MM.1S (cell line): ENCODE measurements around the gene TNNC2.

ENCODE experiments used
- DNase-seq: peaks from one replicate; pipeline ENCODE4 v3.0.0-alpha.2; 2015
- H2AFZ ChIP-seq: fragments of 300-600 bp; sonication (generic); 2 replicates; pipeline ENCODE4 v1.6.0; 2016; ENCODE audit warnings: antibody characterized with exemption, low read length
- H3F3A ChIP-seq: fragments of 300-600 bp; sonication (generic); 2 replicates; pipeline ENCODE4 v1.6.1; 2016; ENCODE audit warnings: mild to moderate bottlenecking, antibody characterized with exemption, low read length, moderate library complexity, mixed read lengths; ENCODE audit not compliant: insufficient read depth
- H3K27ac ChIP-seq: fragments of 300-600 bp; sonication (generic); 2 replicates; pipeline ENCODE4 v1.5.1; 2016; ENCODE audit warnings: mild to moderate bottlenecking, low read length
- H3K27me3 ChIP-seq: fragments of 300-600 bp; sonication (generic); replicated peaks from 2 replicates; pipeline ENCODE4 v1.6.0; 2016; ENCODE audit warnings: low read length; ENCODE audit not compliant: insufficient read depth
- H3K36me3 ChIP-seq: fragments of 300-600 bp; sonication (generic); replicated peaks from 2 replicates; pipeline ENCODE4 v1.6.1; 2016; ENCODE audit warnings: mild to moderate bottlenecking, low read length, mixed read lengths; ENCODE audit not compliant: insufficient read depth
- H3K4me1 ChIP-seq: fragments of 300-600 bp; sonication (generic); 2 replicates; pipeline ENCODE4 v1.6.1; 2016; ENCODE audit warnings: low read length, mixed read lengths
- H3K4me2 ChIP-seq: fragments of 300-600 bp; sonication (generic); 2 replicates; pipeline ENCODE4 v1.6.0; 2016; ENCODE audit warnings: low read depth, low read length
- H3K4me3 ChIP-seq: fragments of 300-600 bp; sonication (generic); 2 replicates; pipeline ENCODE4 v1.5.1; 2016; ENCODE audit warnings: low read length, mixed read lengths
- H3K79me2 ChIP-seq: fragments of 300-600 bp; sonication (generic); 2 replicates; pipeline ENCODE4 v1.6.1; 2016; ENCODE audit warnings: mixed run types, low read length, mixed read lengths
- H3K9ac ChIP-seq: fragments of 300-600 bp; sonication (generic); 2 replicates; pipeline ENCODE4 v1.6.1; 2016; ENCODE audit warnings: low read length, mixed read lengths
- H3K9me2 ChIP-seq: fragments of 300-600 bp; sonication (generic); replicated peaks from 2 replicates; pipeline ENCODE4 v1.6.1; 2016; ENCODE audit warnings: mild to moderate bottlenecking, low read length, mixed read lengths; ENCODE audit not compliant: insufficient read depth
- H3K9me3 ChIP-seq: fragments of 300-600 bp; sonication (generic); replicated peaks from 2 replicates; pipeline ENCODE4 v1.6.1; 2016; ENCODE audit warnings: mild to moderate bottlenecking, low read length, mixed read lengths; ENCODE audit not compliant: insufficient read depth
- H4K20me1 ChIP-seq: fragments of 300-600 bp; sonication (generic); 2 replicates; pipeline ENCODE4 v1.6.1; 2016; ENCODE audit warnings: mild to moderate bottlenecking, low read length, moderate library complexity, mixed read lengths; ENCODE audit not compliant: insufficient read depth
- CTCF ChIP-seq: fragments of 300-600 bp; sonication (generic); IDR thresholded peaks from 2 replicates; pipeline ENCODE4 v1.5.1; 2016; ENCODE audit warnings: antibody characterized with exemption, low read length, mixed read lengths
- EZH2 ChIP-seq: fragments of 300-600 bp; sonication (generic); optimal IDR thresholded peaks from 2 replicates; pipeline ENCODE3; 2017; ENCODE audit warnings: low read depth, mild to moderate bottlenecking, antibody characterized with exemption, low read length, mixed read lengths
- EZH2phosphoT487 ChIP-seq: fragments of 300-600 bp; sonication (generic); IDR thresholded peaks from 2 replicates; pipeline ENCODE4 v1.6.1; 2018; ENCODE audit warnings: antibody characterized with exemption, low read length

TNNC2 gene

GRCh38 chr20:45819466-45819865 is 7.6 kb downstream of the TNNC2 start:
- no peak for DNase-seq
- Histone ChIP-seq H3F3A (peaks cover 22% of the 10 kb centered on the region), H3K9me3 (no peaks in the 10 kb centered on the region), H3K4me3 (no peak overlapping the region), H4K20me1 (no peaks in the 10 kb centered on the region), H3K9ac (no peak overlapping the region), H2AFZ (no peak overlapping the region), H3K27me3 (no peaks in the 10 kb centered on the region), H3K79me2 (peaks cover 1% of the 10 kb centered on the region; the same call in 1 of the 2 replicates), H3K9me2 (no peaks in the 10 kb centered on the region), H3K36me3 (0 out of 2 replicates have a peak, but pooled peaks cover 3% of the 10 kb centered on the region), H3K4me2 (no peak overlapping the region), H3K4me1 (no peaks in the 10 kb centered on the region), H3K27ac (no peak overlapping the region)
- TF ChIP-seq CTCF (no peak), EZH2 (no peak), EZH2phosphoT487 (no peak)

GRCh38 chr20:45818239-45818638 is 8.9 kb downstream of the TNNC2 start:
- Histone ChIP-seq H4K20me1 (no peaks in the 10 kb centered on the region), H3K79me2 (peaks cover 11% of the 10 kb centered on the region), H3K27me3 (no peaks in the 10 kb centered on the region), H3K9me3 (no peaks in the 10 kb centered on the region), H3K36me3 (0 out of 2 replicates have a peak, but pooled peaks cover 3% of the 10 kb centered on the region), H3F3A (peaks cover 22% of the 10 kb centered on the region), H3K4me1 (no peaks in the 10 kb centered on the region), H3K27ac (no peak overlapping the region), H2AFZ (no peak overlapping the region), H3K4me2 (no peak overlapping the region), H3K9ac (no peak overlapping the region), H3K9me2 (no peaks in the 10 kb centered on the region), H3K4me3 (no peak overlapping the region)
- no peak for TF ChIP-seq EZH2
- TF ChIP-seq EZH2phosphoT487, result no peak
- TF ChIP-seq CTCF, result no peak
- DNase-seq, result no peak

DNA sequence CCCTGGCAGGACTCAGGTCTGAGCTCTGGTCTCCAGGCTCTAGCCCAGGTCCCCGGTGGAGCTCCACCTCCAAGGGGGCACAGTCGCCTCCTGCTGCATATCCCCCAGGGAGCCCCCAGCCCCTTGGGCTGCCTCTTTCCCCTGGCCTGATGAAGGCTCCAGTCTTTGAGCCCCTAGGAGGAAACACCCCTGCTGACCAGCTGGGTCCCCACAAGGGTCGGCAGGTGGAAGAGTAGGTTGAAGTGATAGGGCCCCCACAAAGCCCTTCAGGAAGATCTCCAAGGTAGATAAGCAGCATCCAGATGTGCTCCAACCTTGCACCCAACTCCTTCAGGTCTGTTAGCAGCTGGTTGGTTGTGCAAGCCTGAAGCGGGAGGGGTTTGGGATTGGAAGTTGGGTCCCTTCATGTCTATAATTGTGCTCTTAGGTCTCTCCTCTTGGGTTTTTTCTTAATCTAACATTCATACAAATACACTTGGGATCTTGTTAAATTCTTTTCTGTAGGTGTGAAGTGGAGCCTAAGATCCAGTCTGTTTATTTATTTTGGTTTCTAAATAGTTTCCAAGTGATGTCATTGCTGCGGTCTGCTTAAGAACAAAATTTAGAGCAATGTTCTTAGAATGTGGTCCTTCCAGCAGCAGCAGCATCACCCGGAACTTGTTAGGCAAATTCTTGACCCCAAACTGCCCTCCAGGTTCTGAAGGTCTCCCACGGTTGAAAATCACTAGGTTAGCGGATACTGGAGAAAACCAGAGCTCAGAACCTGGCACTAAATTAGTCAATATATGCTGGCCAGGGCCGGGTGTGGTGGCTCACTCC is 9.5 kb downstream of the TNNC2 start:
- Histone ChIP-seq H3K27ac (no peak overlapping the region), H3K4me2 (no peak overlapping the region)

More for the DNA sequence above, 9.5 kb downstream of the TNNC2 start:
- no peaks in the 10 kb centered on the region for H3K9me2 ChIP-seq
- H3K4me1 ChIP-seq, result no peaks in the 10 kb centered on the region
- TF ChIP-seq CTCF, result no peak
- TF ChIP-seq EZH2, result no peak
- TF ChIP-seq EZH2phosphoT487, result no peak
- H4K20me1 ChIP-seq, result no peaks in the 10 kb centered on the region
- peaks cover 17% of the 10 kb centered on the region for H3K79me2 ChIP-seq
- no peaks in the 10 kb centered on the region for H3K9me3 ChIP-seq
- H3F3A ChIP-seq, result peaks cover 22% of the 10 kb centered on the region
- H3K9ac ChIP-seq, result no peak overlapping the region
- no peak overlapping the region for H2AFZ ChIP-seq
- DNase-seq, result no peak
- H3K27me3 ChIP-seq, result no peaks in the 10 kb centered on the region
- H3K4me3 ChIP-seq, result no peak overlapping the region
- H3K36me3 ChIP-seq, result 0 out of 2 replicates have a peak, but pooled peaks cover 3% of the 10 kb centered on the region
